DMS53 (cell line): ENCODE results near the gene TAX1BP3.

ENCODE experiments used
- DNase-seq: peaks from one replicate; lab custom pipeline; 2025; lab: John Stamatoyannopoulos, UW

Gene TAX1BP3

GRCh38 chr17:3688027-3688553 lies 19.7 kb upstream of the TAX1BP3 start:
- no peak for DNase-seq

GRCh38 chr17:3685174-3685573 lies 16.8 kb upstream of the TAX1BP3 start:
- no peak for DNase-seq

GRCh38 chr17:3683054-3683511 lies 14.7 kb upstream of the TAX1BP3 start:
- peak; percentile 54 for DNase-seq

- DNase-seq, result no peak
Observed at GRCh38 chr17:3682033-3682432, 13.7 kb upstream of the TAX1BP3 start.

DNA sequence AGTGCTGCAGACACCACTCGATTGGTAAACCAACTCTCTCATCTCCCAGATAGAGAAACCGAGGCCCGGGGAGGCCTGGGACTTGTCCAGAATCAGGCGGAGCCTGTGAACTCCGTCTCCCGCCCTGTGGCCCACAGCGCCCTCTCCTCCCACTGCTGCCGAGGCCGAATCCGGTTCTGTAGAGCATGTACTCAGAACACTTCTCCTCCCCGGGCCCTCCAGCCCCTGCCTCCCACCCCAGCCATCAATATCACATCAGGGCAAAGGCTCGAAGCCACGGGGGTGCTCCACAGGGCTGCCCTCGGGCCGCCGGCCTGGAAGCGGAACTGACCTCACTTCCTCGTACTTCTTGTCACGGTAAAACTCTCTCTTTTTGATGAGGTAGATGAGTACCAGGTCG lies 13.2 kb upstream of the TAX1BP3 start:
- DNase-seq, result no peak

GRCh38 chr17:3681057-3681456 lies 12.7 kb upstream of the TAX1BP3 start:
- no peak for DNase-seq

DNA sequence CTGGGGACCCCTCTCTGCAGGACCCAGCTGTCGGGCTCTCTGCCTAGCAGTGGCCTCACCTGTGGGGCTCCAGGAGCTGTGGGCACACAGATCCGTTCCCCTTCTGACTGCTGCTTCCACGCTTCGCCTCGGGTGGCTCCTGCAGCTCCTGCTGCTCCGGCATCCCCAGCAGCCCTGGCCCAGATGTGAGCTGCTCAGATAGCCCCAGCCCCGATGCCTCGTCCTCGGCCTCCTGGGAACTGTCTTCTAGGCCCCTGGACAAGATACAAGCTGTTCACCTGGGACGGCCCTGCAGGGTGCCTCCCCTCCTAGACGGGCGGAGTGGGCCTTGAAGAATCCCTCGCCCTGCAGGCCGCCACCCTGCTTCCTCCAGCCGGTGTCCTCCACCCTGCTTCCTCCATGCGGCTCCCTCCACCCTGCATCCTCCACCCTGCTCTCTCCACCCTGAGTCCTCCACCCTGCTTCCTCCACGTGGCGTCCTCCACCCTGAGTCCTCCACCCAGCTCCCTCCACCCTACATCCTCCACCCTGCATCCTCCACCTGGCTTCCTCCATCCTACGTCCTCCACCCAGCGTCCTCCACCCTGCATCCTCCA lies 11.3 kb upstream of the TAX1BP3 start:
- no peak for DNase-seq

DNA sequence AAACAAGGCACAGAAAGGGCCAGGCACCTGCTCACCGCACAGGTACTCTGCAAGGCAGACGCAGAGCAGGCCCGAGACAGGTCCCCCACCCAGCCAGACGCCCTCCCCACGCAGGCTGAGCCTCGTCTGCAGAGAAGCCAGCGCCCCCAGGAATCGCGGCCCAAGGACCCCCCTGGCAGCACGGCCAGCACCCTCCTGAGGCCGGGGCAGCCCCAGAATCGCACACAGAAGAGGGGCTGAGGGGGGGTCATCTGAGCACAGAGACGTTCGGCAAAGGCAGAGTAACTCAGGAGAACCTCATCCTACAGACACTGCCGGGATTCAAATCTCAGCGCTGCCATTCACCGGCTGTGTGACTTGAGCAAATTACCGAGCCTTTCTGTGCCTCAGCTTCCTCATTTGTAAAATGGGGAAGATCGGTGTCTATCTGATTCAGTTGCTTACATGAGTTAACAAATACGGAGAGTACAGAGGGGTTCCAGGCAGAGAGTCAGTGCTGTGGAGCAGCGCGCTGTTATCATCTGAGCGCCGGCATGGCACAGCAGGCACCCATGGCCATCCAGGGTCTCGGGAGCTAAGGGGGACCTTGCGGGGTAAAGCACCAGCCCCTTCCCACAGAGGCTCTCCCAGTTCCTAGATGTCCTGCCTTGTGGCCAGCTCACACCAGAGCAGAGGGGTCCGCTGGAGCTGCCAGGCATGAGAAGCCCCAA lies 10.6 kb upstream of the TAX1BP3 start:
- DNase-seq, result no peak

DNA sequence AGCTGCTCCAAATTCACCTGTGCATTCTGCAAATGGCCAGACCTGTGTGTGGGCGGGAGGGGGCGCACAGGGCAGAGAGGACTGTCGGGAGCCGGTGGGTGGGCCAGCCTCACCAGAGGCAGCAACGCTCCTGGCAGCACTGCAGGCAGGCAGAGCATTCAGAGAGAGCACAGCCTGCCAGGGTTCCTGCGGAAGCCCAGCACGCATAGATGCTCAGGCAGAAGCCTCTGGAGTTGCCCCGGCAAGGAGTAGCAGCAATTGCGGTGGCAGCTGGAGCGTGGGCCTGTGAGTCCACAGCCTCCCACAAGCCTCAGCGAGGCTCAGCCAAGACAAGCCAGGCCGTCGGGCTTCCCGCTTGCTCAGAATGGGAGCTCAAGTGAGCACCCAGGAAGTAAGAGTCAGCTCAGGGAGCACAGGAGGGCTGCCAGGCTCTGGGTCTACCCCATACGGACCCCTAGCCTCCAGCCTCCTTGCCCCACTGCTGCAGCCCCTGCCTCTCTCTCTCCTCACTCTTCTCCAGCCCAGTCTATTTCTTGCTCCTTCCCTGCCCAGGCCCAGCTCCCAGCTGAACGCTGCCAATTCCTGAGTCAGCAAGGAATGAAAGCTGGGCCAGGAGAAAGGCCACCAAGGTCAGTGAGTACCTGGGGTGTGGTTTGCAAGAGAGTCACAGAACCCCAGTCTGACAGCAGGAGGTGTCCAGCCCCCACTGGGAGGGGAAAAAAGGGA lies 9.9 kb upstream of the TAX1BP3 start:
- no peak for DNase-seq

GRCh38 chr17:3675886-3676285 lies 7.5 kb upstream of the TAX1BP3 start:
- DNase-seq, result no peak

GRCh38 chr17:3672571-3672970 lies 4.2 kb upstream of the TAX1BP3 start:
- DNase-seq, result no peak

DNA sequence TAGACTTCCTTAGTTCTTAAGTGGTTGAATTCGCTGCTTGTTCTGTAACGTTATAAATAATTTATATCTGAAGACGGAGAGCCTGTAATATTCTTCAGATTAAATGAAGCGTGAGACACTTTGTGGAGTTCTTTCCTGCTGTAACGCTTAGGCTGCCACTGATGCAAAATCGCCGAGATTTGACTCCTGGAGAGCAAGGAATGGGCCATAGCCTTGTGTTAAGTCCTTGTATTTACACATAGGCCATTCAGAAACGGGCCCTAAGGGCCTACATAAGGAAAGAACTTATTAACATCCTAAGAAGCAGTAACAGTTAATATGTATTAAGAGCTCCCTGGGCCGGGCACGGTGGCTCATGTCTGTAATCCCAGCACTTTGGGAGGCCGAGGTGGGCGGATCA lies 1.2 kb upstream of the TAX1BP3 start:
- no peak for DNase-seq

DNA sequence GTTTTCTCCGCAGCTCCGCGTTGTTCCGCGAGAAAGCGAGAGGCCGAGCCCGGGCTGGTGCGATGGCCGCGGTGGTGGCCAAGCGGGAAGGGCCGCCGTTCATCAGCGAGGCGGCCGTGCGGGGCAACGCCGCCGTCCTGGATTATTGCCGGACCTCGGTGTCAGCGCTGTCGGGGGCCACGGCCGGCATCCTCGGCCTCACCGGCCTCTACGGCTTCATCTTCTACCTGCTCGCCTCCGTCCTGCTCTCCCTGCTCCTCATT lies 638 bp upstream of the TAX1BP3 start:
- DNase-seq, result no peak

DNA sequence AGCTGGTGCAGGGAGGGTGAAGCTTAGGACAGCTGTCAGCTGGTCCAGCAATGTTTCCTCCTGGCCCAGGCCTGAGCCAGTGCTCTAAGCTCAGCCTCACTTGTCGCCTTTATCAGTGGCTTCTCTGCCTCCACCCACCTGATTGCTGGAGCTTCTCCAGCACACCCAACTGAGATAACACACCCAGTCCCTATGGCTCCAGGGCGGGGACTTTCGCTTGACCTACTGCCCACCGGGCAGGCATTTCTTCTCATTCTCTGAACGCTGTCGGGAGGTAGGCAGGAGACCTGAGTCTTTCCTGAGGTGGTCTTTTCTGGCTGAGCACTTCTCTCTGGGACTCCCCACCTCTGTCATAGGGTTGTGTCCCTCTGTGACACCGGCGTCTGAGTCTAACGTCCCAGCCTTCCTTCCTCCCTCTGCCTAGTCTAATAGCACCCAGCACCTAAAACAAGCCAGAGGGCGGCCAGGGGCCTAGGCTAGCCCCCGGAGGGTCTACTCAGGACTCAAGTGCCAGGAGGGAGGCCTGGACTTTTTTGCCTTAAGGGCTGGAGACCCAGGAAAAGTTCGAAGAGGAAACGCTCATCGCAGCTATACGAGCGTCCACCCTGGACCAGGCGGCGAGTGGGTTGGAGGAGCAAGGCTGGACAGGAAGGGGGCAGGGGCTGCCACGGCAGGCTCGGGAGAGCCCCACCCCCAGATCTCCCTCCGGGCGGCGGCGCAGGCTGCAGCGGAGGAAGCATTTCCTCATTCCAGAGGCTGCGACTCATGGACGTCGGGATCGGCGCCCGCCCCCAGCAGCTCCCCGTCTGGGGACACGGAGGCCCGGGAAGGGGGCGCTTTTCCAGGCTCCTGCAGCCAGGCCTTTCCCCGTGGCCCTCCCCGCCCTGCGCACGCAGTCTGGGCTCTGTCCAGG lies 756 bp downstream of the TAX1BP3 start:
- peak; percentile 89 for DNase-seq

GRCh38 chr17:3666516-3666915 lies 1.9 kb downstream of the TAX1BP3 start:
- no peak for DNase-seq

DNA sequence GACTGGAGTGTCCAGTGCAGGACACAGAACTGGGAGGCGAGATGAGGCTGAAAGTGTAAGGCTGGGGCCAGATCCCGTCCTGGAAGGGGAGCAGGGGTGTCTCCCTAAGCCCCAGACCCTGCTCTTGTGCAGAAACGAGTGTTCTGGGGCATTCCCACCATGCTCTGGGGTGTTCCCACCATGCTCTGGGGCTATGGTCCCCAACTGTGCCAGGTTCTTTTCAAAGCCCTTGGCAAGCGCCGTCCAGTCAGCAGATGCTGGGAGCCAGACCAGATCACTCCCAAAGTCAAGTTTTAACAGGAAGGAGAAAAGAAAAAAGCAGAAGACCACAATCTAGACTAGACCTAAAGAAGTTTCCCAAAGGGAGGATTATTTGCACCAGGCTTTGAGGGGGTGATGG lies 2.5 kb downstream of the TAX1BP3 start:
- DNase-seq, result no peak

- DNase-seq, result no peak
Observed at GRCh38 chr17:3663102-3664011, 5.0 kb downstream of the TAX1BP3 start.

GRCh38 chr17:3660311-3660891 lies 8.0 kb downstream of the TAX1BP3 start:
- DNase-seq, result no peak

GRCh38 chr17:3659541-3660111 lies 8.8 kb downstream of the TAX1BP3 start:
- peak; percentile 53 for DNase-seq

DNA sequence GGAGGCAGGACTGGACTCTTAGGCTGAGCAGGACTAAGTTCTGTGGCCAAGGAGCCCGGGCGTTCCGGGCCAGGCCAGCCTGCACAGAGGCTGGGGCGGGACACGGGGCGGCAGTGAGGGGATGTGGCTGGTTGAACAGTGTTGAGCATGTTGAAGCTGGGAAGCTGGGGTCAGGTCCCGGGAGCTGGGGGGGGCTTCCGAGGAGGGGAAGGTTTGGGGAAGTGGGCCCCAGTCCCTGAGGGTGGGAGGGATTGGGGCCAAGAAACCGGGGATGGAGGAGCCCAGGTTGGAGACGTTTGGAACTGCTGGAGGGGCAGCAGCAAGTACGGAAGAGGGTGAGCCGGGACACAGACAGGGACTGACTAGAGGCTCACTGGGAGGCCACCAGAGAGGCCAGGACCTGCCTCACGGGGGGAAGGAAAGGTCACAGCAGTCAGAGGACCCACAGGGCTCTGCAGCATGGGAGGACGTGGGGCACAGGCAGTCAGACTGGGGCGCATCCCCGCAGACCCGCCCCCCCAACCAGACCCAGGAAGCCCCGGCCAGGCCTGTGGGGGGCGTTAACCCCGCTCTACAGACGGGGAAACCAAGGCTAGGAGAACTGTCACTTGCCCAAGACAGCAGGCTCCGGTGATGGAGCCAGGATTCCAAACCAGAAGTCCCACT lies 9.5 kb downstream of the TAX1BP3 start:
- no peak for DNase-seq
